Trophoblast cell (in vitro differentiated cells and primary cell): Measurements from ENCODE around the gene IPO8.

Experiments used
- DNase-seq, 2 donors: peaks; one replicate each; pipeline ENCODE4 v3.0.0-alpha.2; 2016
- H2AFZ ChIP-seq: 2 replicates; pipeline ENCODE4 v1.6.1; 2013; ENCODE audit warnings: low read length, moderate library complexity, mild to moderate bottlenecking; ENCODE audit not compliant: insufficient read depth, poor library complexity
- H2AK5ac ChIP-seq: 2 replicates; pipeline ENCODE4 v1.6.1; 2013; ENCODE audit warnings: mild to moderate bottlenecking, low read length
- H2BK120ac ChIP-seq: 2 replicates; pipeline ENCODE4 v1.6.1; 2013; ENCODE audit warnings: low read length, mild to moderate bottlenecking, moderate library complexity; ENCODE audit not compliant: insufficient read depth, poor library complexity
- H2BK12ac ChIP-seq: 2 replicates; pipeline ENCODE4 v1.6.1; 2013; ENCODE audit warnings: mild to moderate bottlenecking, low read length, moderate library complexity
- H2BK5ac ChIP-seq: 2 replicates; pipeline ENCODE4 v1.6.1; 2013; ENCODE audit warnings: low read length, low read depth, moderate library complexity, mild to moderate bottlenecking; ENCODE audit not compliant: poor library complexity
- H3K14ac ChIP-seq: 2 replicates; pipeline ENCODE4 v1.6.1; 2013; ENCODE audit warnings: mild to moderate bottlenecking, low read length
- H3K18ac ChIP-seq: 2 replicates; pipeline ENCODE4 v1.6.1; 2013; ENCODE audit warnings: mild to moderate bottlenecking, low read length
- H3K23ac ChIP-seq: 2 replicates; pipeline ENCODE4 v1.6.1; 2013; ENCODE audit warnings: low read length
- H3K27ac ChIP-seq: 2 replicates; pipeline ENCODE4 v1.5.1; 2013; ENCODE audit warnings: low read depth, mild to moderate bottlenecking, inconsistent platforms, low read length, moderate library complexity
- H3K27me3 ChIP-seq: 2 replicates; pipeline ENCODE4 v1.6.1; 2013; ENCODE audit warnings: inconsistent platforms, mild to moderate bottlenecking, low read length, moderate library complexity; ENCODE audit not compliant: insufficient read depth
- H3K36me3 ChIP-seq, 2 experiments: 1 replicate in 1 of 2; 2 replicates in 1 of 2; pipeline ENCODE4 v1.6.1; 2013; ENCODE audit warnings: low read length in 2 of 2, mild to moderate bottlenecking in 2 of 2, moderate library complexity in 1 of 2; ENCODE audit not compliant: insufficient read depth in 2 of 2, control insufficient read depth in 1 of 2
- H3K4ac ChIP-seq: 2 replicates; pipeline ENCODE4 v1.6.1; 2013; ENCODE audit warnings: low read depth, mild to moderate bottlenecking, low read length, moderate library complexity
- H3K4me1 ChIP-seq, 2 experiments: 1 replicate in 1 of 2; 2 replicates in 1 of 2; pipeline ENCODE4 v1.6.1; 2013; ENCODE audit warnings: low read length in 2 of 2, mild to moderate bottlenecking in 2 of 2, moderate library complexity in 1 of 2; ENCODE audit not compliant: insufficient read depth in 2 of 2, control insufficient read depth in 1 of 2
- H3K4me2 ChIP-seq: 2 replicates; pipeline ENCODE4 v1.6.1; 2013; ENCODE audit warnings: inconsistent platforms, mild to moderate bottlenecking, low read length, moderate library complexity
- H3K4me3 ChIP-seq: 2 replicates; pipeline ENCODE4 v1.5.1; 2013; ENCODE audit warnings: mild to moderate bottlenecking, low read depth, low read length, inconsistent platforms
- H3K79me1 ChIP-seq: one replicate; pipeline ENCODE4 v1.6.1; 2013; ENCODE audit warnings: low read length
- H3K79me2 ChIP-seq: 2 replicates; pipeline ENCODE4 v1.6.1; 2013; ENCODE audit warnings: low read length, mild to moderate bottlenecking; ENCODE audit not compliant: control insufficient read depth, insufficient read depth, poor library complexity
- H3K9ac ChIP-seq: 2 replicates; pipeline ENCODE4 v1.6.1; 2013; ENCODE audit warnings: mild to moderate bottlenecking, low read length
- H3K9me3 ChIP-seq: 2 replicates; pipeline ENCODE4 v1.6.1; 2013; ENCODE audit warnings: low read depth, mild to moderate bottlenecking, control low read depth, inconsistent platforms, low read length; ENCODE audit not compliant: insufficient read depth
- H4K12ac ChIP-seq: 2 replicates; pipeline ENCODE4 v1.6.1; 2013; ENCODE audit warnings: low read depth, mild to moderate bottlenecking, low read length, moderate library complexity
- H4K8ac ChIP-seq: 2 replicates; pipeline ENCODE4 v1.6.1; 2013; ENCODE audit warnings: low read depth, mild to moderate bottlenecking, low read length, moderate library complexity
- H4K91ac ChIP-seq: one replicate; pipeline ENCODE4 v1.6.1; 2013; ENCODE audit warnings: low read depth, mild to moderate bottlenecking, low read length, moderate library complexity
- WGBS: extraction: QIAGEN DNeasy Blood & Tissue Kit; methylation state at CpG from one replicate; pipeline ENCODE4 v1.1.7; 2013; ENCODE audit warnings: missing lambda C conversion rate; ENCODE audit not compliant: insufficient read length, insufficient coverage; ENCODE audit errors: extremely low coverage; 5-methylcytosine and 5-hydroxymethylcytosine counted together

IPO8 gene

GRCh38 chr12:30630076-30630978 is 65.3 kb downstream of the IPO8 start:
- DNase-seq: no peak
- Histone ChIP-seq H2AK5ac (no peak overlapping the region), H3K4me1 (no peaks in the 10 kb centered on the region), H2BK120ac (no peak overlapping the region), H3K4me2 (no peak overlapping the region), H2AFZ (no peak overlapping the region), H4K12ac (no peak overlapping the region), H3K14ac (no peak overlapping the region), H3K79me2 (no peaks in the 10 kb centered on the region), H3K9me3 (no peaks in the 10 kb centered on the region), H3K27me3 (no peaks in the 10 kb centered on the region), H4K91ac (no peak overlapping the region), H3K27ac (no peak overlapping the region), H3K23ac (no peak overlapping the region), H3K18ac (no peak overlapping the region), H2BK12ac (no peak overlapping the region), H2BK5ac (no peak overlapping the region), H3K4me3 (no peak overlapping the region), H3K79me1 (no peaks in the 10 kb centered on the region), H3K4ac (no peak overlapping the region), H3K9ac (no peak overlapping the region), H4K8ac (no peak overlapping the region), H3K36me3 (peaks cover 5 to 13% of the 10 kb centered on the region in 2 experiments)
- no CpG with 5 or more reads among the region's 6 CpGs for WGBS

- H3K4me2 ChIP-seq: no peak overlapping the region
- H2BK120ac ChIP-seq: no peak overlapping the region
- no peak for DNase-seq
- no peaks in the 10 kb centered on the region for H3K79me1 ChIP-seq
- H3K4ac ChIP-seq: no peak overlapping the region
- no peak overlapping the region for H3K27ac ChIP-seq
- H4K91ac ChIP-seq: no peak overlapping the region
- WGBS: no CpG with 5 or more reads among the region's 3 CpGs
- no peak overlapping the region for H3K18ac ChIP-seq
- no peaks in the 10 kb centered on the region for H3K79me2 ChIP-seq
- H4K8ac ChIP-seq: no peak overlapping the region
- H2BK12ac ChIP-seq: no peak overlapping the region
- no peak overlapping the region for H3K23ac ChIP-seq
- H3K9ac ChIP-seq: no peak overlapping the region
- no peak overlapping the region for H3K14ac ChIP-seq
- H2AFZ ChIP-seq: no peak overlapping the region
- H3K4me3 ChIP-seq: no peak overlapping the region
- H4K12ac ChIP-seq: no peak overlapping the region
- H2BK5ac ChIP-seq: no peak overlapping the region
- H3K27me3 ChIP-seq: no peaks in the 10 kb centered on the region
- H2AK5ac ChIP-seq: no peak overlapping the region
- H3K9me3 ChIP-seq: no peaks in the 10 kb centered on the region
- no peaks in the 10 kb centered on the region for H3K4me1 ChIP-seq
- peaks cover 5 to 13% of the 10 kb centered on the region in 2 experiments for H3K36me3 ChIP-seq
Measured at GRCh38 chr12:30626847-30627246, 68.8 kb downstream of the IPO8 start.

GRCh38 chr12:30624009-30624408 is 71.7 kb downstream of the IPO8 start:
- H3K36me3 ChIP-seq: peaks cover 2 to 5% of the 10 kb centered on the region in 2 experiments
- H3K18ac ChIP-seq: no peak overlapping the region

GRCh38 chr12:30622509-30622908 is 73.2 kb downstream of the IPO8 start:
- H2AK5ac ChIP-seq: no peak overlapping the region
- no peak overlapping the region for H2BK5ac ChIP-seq
- no peak overlapping the region for H3K18ac ChIP-seq
- no peak overlapping the region for H2AFZ ChIP-seq
- H2BK120ac ChIP-seq: no peak overlapping the region
- H3K79me2 ChIP-seq: no peaks in the 10 kb centered on the region
- H3K27ac ChIP-seq: no peak overlapping the region
- H3K9ac ChIP-seq: no peak overlapping the region
- DNase-seq: peak; percentile 28 to 71
- H2BK12ac ChIP-seq: no peak overlapping the region
- no peak overlapping the region for H3K4ac ChIP-seq
- no peak overlapping the region for H4K8ac ChIP-seq
- no peak overlapping the region for H3K14ac ChIP-seq
- no peak overlapping the region for H3K23ac ChIP-seq
- no peak overlapping the region for H3K4me2 ChIP-seq
- H3K4me3 ChIP-seq: no peak overlapping the region
- no peak overlapping the region for H4K91ac ChIP-seq
- no CpG with 5 or more reads among the region's 1 CpG for whole genome bisulfite sequencing
- H3K27me3 ChIP-seq: no peaks in the 10 kb centered on the region
- H3K36me3 ChIP-seq: no peaks in the 10 kb centered on the region
- no peaks in the 10 kb centered on the region for H3K4me1 ChIP-seq
- no peaks in the 10 kb centered on the region for H3K79me1 ChIP-seq
- no peak overlapping the region for H4K12ac ChIP-seq
- H3K9me3 ChIP-seq: no peaks in the 10 kb centered on the region

More at GRCh38 chr12:30624009-30624408, 71.7 kb downstream of the IPO8 start:
- Histone ChIP-seq H4K8ac (no peak overlapping the region), H3K4ac (no peak overlapping the region), H3K4me3 (no peak overlapping the region), H2BK120ac (no peak overlapping the region), H3K9me3 (no peaks in the 10 kb centered on the region), H3K79me2 (no peaks in the 10 kb centered on the region), H2AK5ac (no peak overlapping the region), H3K23ac (no peak overlapping the region), H2BK5ac (no peak overlapping the region), H3K9ac (no peak overlapping the region), H3K27ac (no peak overlapping the region), H2BK12ac (no peak overlapping the region), H4K91ac (no peak overlapping the region), H3K4me1 (no peaks in the 10 kb centered on the region), H3K4me2 (no peak overlapping the region), H3K79me1 (no peaks in the 10 kb centered on the region), H2AFZ (no peak overlapping the region), H3K14ac (no peak overlapping the region), H4K12ac (no peak overlapping the region), H3K27me3 (no peaks in the 10 kb centered on the region)
- DNase-seq: no peak
- no CpG with 5 or more reads among the region's 6 CpGs for WGBS
